ENCODE measurements around the gene TRMT5. TPM values are rescaled to one million over a fixed set of nuclear protein-coding genes. Genes with fewer than 3 reads are reported as not detected.

Gene TRMT5
- total and polyA plus RNA-seq, 12 donors = 3.8 to 16.8 (median 11.5) TPM

GRCh38 chr14:60935319-60935718, 45.6 kb downstream of the TRMT5 start:
- no peak overlapping the region for H3K27ac ChIP-seq
- no peak overlapping the region for H3K4me3 ChIP-seq
- intact Hi-C loops (cut with DNase I) = no loop called here
- H3K27me3 ChIP-seq = no peaks in the 10 kb centered on the region
- no peaks in the 10 kb centered on the region for H3K4me1 ChIP-seq (replicated peaks in 1 of 2)
- H3K9me3 ChIP-seq (replicated peaks in 1 of 3) = no peaks in the 10 kb centered on the region
- no peak for TF ChIP-seq POLR2A (IDR thresholded peaks at IDR 0.05)
- TF ChIP-seq CTCF (IDR thresholded peaks at IDR 0.05) = no peak
- DNase-seq = no peak
- no peaks in the 10 kb centered on the region for H3K36me3 ChIP-seq (replicated peaks in 1 of 2)

DNA sequence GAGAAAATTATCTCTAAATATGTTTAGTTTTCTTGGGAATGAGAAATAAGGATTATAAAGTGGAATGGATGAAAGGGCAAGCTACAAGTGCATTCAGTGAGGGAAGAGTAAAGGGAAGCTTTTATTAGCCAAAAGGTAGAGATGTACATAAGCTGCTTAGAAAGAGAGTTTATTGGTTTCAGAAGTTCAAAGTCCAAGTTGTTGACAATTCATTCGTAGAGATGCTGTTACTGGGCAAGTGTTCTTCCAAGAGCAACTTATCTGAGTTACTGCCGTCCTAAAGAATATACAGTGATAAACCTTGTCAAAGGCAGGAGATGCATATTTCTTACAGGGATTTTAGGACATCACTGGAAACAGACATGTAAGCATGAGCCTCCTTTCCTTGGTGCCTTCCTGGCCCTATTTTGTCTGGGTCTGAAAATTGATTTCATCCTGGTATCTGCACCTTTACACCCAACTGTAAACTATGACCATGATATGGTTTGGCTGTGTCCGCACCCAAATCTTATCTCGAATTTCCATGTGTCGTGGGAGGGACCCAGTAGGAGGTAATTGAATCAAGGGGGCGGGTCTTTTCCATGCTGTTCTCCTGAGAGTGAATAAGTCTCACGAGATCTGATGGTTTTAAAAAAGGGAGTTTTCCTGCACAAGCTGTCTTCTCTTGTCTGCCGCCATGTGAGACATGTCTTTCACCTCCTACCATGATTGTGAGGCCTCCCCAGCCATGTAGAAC, 46.8 kb downstream of the TRMT5 start:
- H3K9me3 ChIP-seq (replicated peaks in 1 of 3) = no peaks in the 10 kb centered on the region
- no peak overlapping the region for H3K4me3 ChIP-seq
- DNase-seq = no peak
- no peaks in the 10 kb centered on the region for H3K4me1 ChIP-seq (replicated peaks in 1 of 2)
- intact Hi-C loops (cut with DNase I) = no loop called here
- TF ChIP-seq POLR2A (IDR thresholded peaks at IDR 0.05) = no peak
- TF ChIP-seq CTCF (IDR thresholded peaks at IDR 0.05) = no peak
- 92 to 96% (median 94%) methylated on average over 8 of the region's 8 CpGs for WGBS, 4 donors
- H3K27ac ChIP-seq = no peak overlapping the region
- no peaks in the 10 kb centered on the region for H3K36me3 ChIP-seq (replicated peaks in 1 of 2)
- no peaks in the 10 kb centered on the region for H3K27me3 ChIP-seq

DNA sequence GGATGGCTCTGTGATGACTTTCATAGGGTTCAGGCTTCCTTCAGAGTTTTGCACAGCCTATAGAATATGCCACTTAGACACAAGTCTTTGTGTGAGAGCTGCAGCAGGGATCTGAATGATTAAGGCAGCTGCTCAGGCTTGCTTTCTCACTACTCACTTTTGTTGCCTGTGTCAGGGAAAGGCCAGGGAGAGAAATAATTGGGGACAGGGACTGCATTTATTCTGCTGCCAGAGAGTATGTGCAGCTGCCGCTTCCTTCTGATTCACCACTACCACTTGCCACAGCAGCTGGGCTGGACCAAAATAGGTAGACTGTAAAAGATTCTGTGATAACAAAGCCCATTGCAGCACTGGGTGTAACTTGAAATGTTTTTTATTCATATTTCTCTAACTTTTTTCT, 49.7 kb downstream of the TRMT5 start:
- Histone ChIP-seq H3K27ac (no peak overlapping the region), H3K27me3 (no peaks in the 10 kb centered on the region), H3K9me3 (replicated peaks in 1 of 3) (no peaks in the 10 kb centered on the region), H3K4me1 (replicated peaks in 1 of 2) (no peaks in the 10 kb centered on the region), H3K36me3 (replicated peaks in 1 of 2) (no peaks in the 10 kb centered on the region), H3K4me3 (no peak overlapping the region)
- 88 to 96% (median 90%) methylated on average over 1 of the region's 1 CpG for WGBS, 4 donors
- no peak for DNase-seq
- intact Hi-C loops (cut with DNase I) = no loop called here
- TF ChIP-seq POLR2A (IDR thresholded peaks at IDR 0.05) (no peak), CTCF (IDR thresholded peaks at IDR 0.05) (no peak)

GRCh38 chr14:60926002-60926401, 54.9 kb downstream of the TRMT5 start:
- intact Hi-C loops (cut with DNase I) = no loop called here
- Histone ChIP-seq H3K27me3 (no peaks in the 10 kb centered on the region), H3K9me3 (replicated peaks in 1 of 3) (no peaks in the 10 kb centered on the region), H3K4me1 (replicated peaks in 1 of 2) (no peaks in the 10 kb centered on the region), H3K36me3 (replicated peaks in 1 of 2) (no peaks in the 10 kb centered on the region), H3K27ac (no peak overlapping the region), H3K4me3 (no peak overlapping the region)
- no peak for DNase-seq
- no peak for TF ChIP-seq CTCF (IDR thresholded peaks at IDR 0.05)
- no peak for TF ChIP-seq POLR2A (IDR thresholded peaks at IDR 0.05)
- WGBS, 4 donors = 97 to 98% (median 97%) methylated on average over 3 of the region's 3 CpGs

All from adrenal gland (tissue), 12 donors.